GM12873 (cell line): ENCODE results near the gene PKHD1.

Experiments used
- CTCF ChIP-seq: IDR thresholded peaks from 2 replicates; pipeline ENCODE4 v1.5.1; 2012; ENCODE audit warnings: low read depth, mild to moderate bottlenecking, moderate library complexity, low read length, control low read depth; ENCODE audit not compliant: insufficient read depth; ENCODE audit errors: missing control alignments

PKHD1 gene

GRCh38 chr6:51951924-51952323 is 135.5 kb downstream of the PKHD1 start:
- no peak for TF ChIP-seq CTCF

DNA sequence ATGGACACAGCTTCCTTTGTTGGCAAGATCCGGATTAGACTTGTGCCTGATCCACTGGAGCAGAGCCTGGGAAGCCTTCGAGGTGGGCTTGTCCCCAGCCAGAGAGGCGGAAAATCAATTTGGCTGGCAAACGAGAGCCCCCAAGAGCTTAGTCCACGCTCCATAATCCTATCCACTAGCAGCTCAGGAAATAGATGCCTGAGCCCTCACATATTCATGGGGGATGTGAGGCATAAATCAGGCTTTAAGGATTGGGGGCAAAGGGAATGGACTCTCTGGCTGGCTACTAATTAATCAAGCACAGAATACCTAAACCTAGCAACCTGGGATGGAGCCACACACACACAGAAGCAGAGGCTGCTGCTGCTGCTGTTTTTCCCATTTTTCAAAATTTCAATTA is 137.9 kb downstream of the PKHD1 start:
- no peak for TF ChIP-seq CTCF

DNA sequence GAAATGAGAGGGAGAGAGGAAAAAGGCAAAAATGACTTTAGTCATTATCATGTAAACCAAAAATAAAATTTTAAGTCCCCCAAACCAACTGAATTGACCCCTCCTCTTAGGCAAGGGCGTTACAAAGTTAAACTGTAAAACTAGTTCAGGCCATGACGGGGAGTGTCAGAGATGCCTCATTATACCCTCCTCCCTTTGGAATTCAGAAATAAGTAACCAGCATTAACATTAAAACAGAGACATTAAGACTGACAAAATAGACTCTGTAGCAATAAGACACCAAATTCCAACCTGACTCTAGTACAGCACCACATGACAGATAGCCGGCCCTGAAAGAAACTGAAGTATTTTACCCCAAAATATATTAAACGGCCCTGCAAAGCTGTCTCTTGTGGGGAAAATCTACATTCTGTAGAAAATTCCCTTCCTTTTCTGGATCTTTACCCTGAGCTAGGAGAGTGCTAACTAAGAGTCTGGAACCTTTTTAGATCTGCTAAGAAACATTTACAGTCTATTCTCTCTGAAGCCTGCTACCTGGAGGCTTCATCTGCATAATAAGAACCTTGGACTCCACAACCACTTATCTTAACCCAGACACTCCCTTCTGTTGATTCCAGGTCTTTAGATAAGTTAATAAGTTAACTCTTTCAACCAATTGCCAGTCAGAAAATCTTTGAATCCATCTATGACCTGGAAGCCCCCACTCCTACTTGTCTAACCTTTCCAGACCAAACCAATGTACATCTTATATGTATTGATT is 150.7 kb downstream of the PKHD1 start:
- no peak for TF ChIP-seq CTCF

- TF ChIP-seq CTCF, result peak; percentile 71
Observed at GRCh38 chr6:51934098-51934497, 153.3 kb downstream of the PKHD1 start.

GRCh38 chr6:51932956-51933355 is 154.5 kb downstream of the PKHD1 start:
- TF ChIP-seq CTCF, result no peak

GRCh38 chr6:51930602-51931001 is 156.8 kb downstream of the PKHD1 start:
- no peak for TF ChIP-seq CTCF

- no peak for TF ChIP-seq CTCF
Observed at GRCh38 chr6:51929934-51930574, 157.4 kb downstream of the PKHD1 start.
